ENCODE measurements around the gene NUDCD3. TPM values are rescaled to one million over a fixed set of nuclear protein-coding genes. Genes with fewer than 3 reads are reported as not detected.

Gene NUDCD3
- total RNA-seq, 4 donors from 2014 or later: 57.0 to 92.3 (median 75.2) TPM

DNA sequence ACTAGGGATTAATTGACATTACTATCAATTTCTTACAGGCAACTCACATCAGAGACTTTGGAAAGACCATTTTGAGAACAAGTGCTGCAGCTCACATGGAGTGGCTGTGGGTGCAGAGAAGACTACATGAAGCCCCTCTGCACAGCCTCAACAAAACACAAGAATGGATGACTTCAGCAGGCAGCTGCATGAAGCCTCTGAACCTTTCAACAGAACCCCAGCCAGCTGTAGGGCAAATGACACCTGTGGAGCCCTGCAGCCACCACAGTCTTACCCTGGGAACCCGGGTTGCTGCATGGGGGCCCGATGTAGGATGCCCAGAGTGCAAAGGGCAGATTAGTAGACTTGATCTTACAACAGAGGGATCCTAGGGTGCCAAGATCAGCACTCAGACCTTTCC lies 103.1 kb downstream of the NUDCD3 start:
- Histone ChIP-seq H3K27me3 (no peaks in the 10 kb centered on the region), H3K4me3 (no peak overlapping the region), H3K36me3 (peaks cover 0 to 99% of the 10 kb centered on the region in 2 donors), H3K27ac (no peak overlapping the region), H3K9me3 (no peaks in the 10 kb centered on the region), H3K4me1 (peaks cover 0 to 6% (median 0%) of the 10 kb centered on the region in 3 donors)
- no peak for ATAC-seq
- WGBS, 2 donors (ENCODE audit: low coverage in 1 of 2): 100% methylated on average over 1 of the region's 2 CpGs; no CpG with 5 or more reads in 1 of the 2 donors
- TF ChIP-seq EP300 (IDR thresholded peaks at IDR 0.05) (no peak), POLR2AphosphoS5 (IDR thresholded peaks at IDR 0.05) (no peak), POLR2A (IDR thresholded peaks at IDR 0.05) (no peak)
- TF ChIP-seq, protein P1, sequence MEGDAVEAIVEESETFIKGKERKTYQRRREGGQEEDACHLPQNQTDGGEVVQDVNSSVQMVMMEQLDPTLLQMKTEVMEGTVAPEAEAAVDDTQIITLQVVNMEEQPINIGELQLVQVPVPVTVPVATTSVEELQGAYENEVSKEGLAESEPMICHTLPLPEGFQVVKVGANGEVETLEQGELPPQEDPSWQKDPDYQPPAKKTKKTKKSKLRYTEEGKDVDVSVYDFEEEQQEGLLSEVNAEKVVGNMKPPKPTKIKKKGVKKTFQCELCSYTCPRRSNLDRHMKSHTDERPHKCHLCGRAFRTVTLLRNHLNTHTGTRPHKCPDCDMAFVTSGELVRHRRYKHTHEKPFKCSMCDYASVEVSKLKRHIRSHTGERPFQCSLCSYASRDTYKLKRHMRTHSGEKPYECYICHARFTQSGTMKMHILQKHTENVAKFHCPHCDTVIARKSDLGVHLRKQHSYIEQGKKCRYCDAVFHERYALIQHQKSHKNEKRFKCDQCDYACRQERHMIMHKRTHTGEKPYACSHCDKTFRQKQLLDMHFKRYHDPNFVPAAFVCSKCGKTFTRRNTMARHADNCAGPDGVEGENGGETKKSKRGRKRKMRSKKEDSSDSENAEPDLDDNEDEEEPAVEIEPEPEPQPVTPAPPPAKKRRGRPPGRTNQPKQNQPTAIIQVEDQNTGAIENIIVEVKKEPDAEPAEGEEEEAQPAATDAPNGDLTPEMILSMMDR (IDR thresholded peaks at IDR 0.05): no peak

DNA sequence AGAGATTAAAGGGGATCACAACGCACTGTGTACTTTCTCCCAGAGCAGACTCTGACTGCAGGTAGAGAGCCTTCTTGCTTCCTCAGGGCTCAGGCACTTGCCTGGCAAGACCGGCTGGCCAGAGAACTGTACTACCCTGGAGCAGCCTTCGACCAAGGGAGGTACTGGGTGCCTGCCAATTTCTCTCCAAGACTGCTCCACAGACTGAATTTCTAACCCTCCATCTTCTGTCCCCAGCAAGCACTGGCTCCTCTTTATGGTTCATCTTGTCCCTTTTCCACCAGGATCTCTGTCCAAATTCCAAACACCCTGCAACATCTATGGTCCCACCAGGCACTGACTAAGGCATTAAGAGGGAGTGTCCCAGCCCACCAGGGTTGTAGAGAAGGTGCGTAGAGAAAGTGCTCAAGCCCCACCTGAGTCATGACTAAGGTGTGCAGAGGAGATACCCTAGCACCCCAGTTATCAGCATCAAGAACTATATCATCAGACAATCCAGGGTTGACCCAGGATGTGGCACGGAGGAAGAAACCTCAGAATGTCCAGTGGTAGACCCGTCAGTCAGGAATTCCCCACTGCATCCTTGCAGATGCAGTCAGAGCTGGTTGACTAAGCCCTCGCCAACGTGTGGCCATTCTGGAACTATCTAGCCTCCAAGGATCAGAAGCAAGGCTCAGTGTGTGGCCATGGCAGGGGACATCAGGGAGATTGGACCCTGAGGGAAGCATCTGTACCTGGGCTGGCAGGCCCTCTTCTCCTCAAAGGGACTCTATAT lies 104.1 kb downstream of the NUDCD3 start:
- no peak for ATAC-seq
- WGBS, 2 donors (ENCODE audit: low coverage in 1 of 2): 97% methylated on average over 4 of the region's 8 CpGs; no CpG with 5 or more reads in 1 of the 2 donors
- Histone ChIP-seq H3K36me3 (peaks cover 0 to 99% of the 10 kb centered on the region in 2 donors), H3K9me3 (no peaks in the 10 kb centered on the region), H3K4me3 (no peak overlapping the region), H3K4me1 (peaks cover 0 to 6% (median 0%) of the 10 kb centered on the region in 3 donors), H3K27ac (no peak overlapping the region), H3K27me3 (no peaks in the 10 kb centered on the region)
- TF ChIP-seq POLR2AphosphoS5 (IDR thresholded peaks at IDR 0.05) (no peak), POLR2A (IDR thresholded peaks at IDR 0.05) (no peak), EP300 (IDR thresholded peaks at IDR 0.05) (no peak)
- TF ChIP-seq, protein P1 (IDR thresholded peaks at IDR 0.05): no peak

DNA sequence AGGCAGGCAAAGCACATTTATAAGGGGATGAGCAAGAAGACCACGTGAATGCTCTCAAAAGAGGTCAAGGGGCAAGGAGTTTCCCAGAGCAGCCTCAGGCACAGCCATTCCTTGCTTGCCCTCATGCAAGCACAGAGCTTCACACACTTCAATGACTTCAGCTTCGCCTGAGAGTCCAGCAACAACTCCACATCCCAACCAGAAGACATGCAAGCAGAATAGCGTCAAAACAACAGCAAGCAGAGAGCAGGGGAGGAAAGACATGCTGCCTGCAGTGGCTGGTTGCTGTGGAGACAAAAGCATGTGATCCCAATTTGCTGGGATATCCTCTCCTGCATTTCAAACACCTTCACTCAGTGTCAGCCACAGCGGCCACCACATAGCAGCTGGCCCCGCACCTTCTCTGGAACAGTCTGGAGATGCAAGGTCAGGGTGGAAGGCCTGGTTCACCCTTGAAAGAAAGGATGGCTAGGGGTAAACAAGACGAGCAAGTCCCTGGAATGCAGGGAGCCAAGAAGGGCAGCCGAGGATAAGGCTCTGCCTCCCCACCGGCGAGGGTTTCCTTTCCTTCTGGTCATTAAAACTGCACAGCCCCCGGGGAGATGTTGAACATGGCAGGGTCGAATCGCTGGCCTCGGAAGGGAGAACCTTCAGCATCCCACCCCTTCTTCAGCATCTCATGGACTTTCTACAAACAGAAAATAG lies 104.9 kb downstream of the NUDCD3 start:
- no peaks in the 10 kb centered on the region for H3K9me3 ChIP-seq
- H3K4me1 ChIP-seq: peaks cover 0 to 6% (median 0%) of the 10 kb centered on the region in 3 donors
- H3K27ac ChIP-seq: no peak overlapping the region
- TF ChIP-seq POLR2AphosphoS5 (IDR thresholded peaks at IDR 0.05) (no peak), EP300 (IDR thresholded peaks at IDR 0.05) (no peak), POLR2A (IDR thresholded peaks at IDR 0.05) (no peak)
- TF ChIP-seq, protein P1 (IDR thresholded peaks at IDR 0.05): no peak
- no peak overlapping the region for H3K4me3 ChIP-seq
- no peaks in the 10 kb centered on the region for H3K27me3 ChIP-seq
- WGBS, 2 donors (ENCODE audit: low coverage in 1 of 2): 73 to 81% methylated on average over 3 to 7 of the region's 13 CpGs
- no peak for ATAC-seq
- peaks cover 0 to 99% of the 10 kb centered on the region in 2 donors for H3K36me3 ChIP-seq

DNA sequence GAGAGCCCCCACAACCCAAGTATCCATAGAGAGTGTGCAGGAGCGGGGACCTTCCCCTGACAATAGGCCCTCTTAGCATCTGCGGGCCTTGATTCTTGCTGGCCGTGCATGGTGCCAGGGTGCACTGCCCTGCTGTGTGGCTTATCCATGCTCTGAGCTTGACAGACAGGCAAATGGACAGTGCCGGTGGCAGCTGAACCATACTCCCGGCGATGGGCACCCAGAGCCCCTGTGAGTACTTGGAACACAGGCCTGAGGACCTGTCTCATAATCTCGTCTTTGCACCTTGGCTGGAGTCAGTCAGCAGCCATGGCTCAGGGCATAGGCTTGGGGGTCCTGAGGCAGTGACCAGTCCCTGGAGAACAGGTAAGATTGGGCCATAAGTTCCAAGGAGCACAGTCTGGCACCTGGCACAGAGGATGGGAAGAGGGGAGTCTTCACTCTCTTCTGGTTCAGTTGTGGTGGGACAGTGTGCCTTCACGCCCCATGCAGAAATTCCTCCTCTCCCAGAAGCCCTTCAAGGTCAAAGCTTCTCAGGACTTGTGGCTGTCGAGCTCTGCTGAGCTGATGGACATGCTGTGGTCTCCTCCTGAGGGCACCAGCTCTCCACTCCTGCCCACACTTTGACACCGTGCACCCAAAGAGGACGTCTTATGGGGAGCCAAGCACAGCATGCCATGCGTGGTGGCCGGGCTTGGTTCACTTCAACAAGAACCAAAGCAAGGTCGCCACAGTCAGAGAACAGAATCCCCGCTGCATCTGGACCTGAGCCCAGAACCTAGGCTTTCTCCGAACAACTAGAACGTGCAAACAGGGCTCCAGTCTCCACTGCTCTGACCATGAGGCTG lies 105.6 kb downstream of the NUDCD3 start:
- peaks cover 0 to 92% of the 10 kb centered on the region in 2 donors for H3K36me3 ChIP-seq
- WGBS, 2 donors (ENCODE audit: low coverage in 1 of 2): 90 to 100% methylated on average over 1 to 3 of the region's 17 CpGs
- no peaks in the 10 kb centered on the region for H3K27me3 ChIP-seq
- ATAC-seq: no peak
- no peaks in the 10 kb centered on the region for H3K9me3 ChIP-seq
- H3K27ac ChIP-seq: no peak overlapping the region
- no peak overlapping the region for H3K4me3 ChIP-seq
- peaks cover 0 to 6% (median 0%) of the 10 kb centered on the region in 3 donors for H3K4me1 ChIP-seq
- no peak for TF ChIP-seq POLR2A (IDR thresholded peaks at IDR 0.05)

DNA sequence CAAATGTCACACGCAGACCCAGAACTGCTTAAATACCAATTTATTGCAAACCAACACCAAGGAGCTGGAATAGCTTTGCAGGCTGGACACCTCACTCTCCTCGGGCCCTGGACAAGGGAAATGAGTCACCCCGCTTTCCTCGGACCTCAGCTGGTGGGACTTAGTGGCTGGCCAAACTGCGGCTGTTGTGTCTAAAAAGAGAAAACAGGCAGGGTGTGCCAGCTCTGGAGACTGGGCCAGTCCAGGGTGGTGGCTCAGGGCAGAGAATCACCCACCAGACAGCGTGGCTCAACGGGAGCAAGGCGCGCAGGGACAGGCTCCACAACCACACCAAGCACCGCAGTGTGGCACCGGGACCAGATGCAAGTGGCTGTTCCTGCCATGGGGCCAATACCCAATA lies 106.9 kb downstream of the NUDCD3 start:
- 81 to 85% methylated on average over 5 to 6 of the region's 11 CpGs for WGBS, 2 donors (ENCODE audit: low coverage in 1 of 2)
- no peaks in the 10 kb centered on the region for H3K9me3 ChIP-seq
- peaks cover 0 to 79% of the 10 kb centered on the region in 2 donors for H3K36me3 ChIP-seq
- TF ChIP-seq, protein P1 (IDR thresholded peaks at IDR 0.05): no peak
- TF ChIP-seq POLR2A (IDR thresholded peaks at IDR 0.05) (no peak), EP300 (IDR thresholded peaks at IDR 0.05) (no peak), POLR2AphosphoS5 (IDR thresholded peaks at IDR 0.05) (no peak)
- H3K27me3 ChIP-seq: no peaks in the 10 kb centered on the region
- H3K4me1 ChIP-seq: peaks cover 0 to 6% (median 0%) of the 10 kb centered on the region in 3 donors
- no peak overlapping the region for H3K4me3 ChIP-seq
- ATAC-seq: no peak
- no peak overlapping the region for H3K27ac ChIP-seq

All from gastroesophageal sphincter (tissue), 4 donors.